ENCODE results near the gene POU5F1.
A peak's percentile ranks its signal among the peaks of the same experiment; 100 is the strongest.

The POU5F1 gene

GRCh38 chr6:31139599-31139998 is 30.9 kb downstream of the POU5F1 start:
- DNase-seq (ENCODE audit: low spot score) = no peak

DNA sequence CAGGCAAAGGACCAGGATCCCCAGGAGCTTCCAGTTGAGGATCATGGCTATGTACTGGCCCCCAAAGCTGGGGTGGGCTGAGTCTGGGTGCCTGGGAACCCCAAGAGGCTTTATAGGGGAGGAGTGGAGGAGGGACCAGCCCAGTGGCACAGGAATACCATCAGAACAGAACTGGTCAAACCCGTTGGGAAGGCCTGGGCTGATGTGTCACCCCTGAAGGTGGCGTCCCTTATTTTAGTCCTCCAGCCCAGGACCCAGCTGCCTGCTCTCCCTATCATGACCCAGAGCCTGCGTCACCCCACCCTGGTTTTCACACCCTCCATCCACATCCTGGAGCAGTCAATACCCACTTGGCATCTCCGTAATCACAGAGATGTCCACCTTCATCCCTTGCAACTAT is 31.5 kb downstream of the POU5F1 start, which contains the start of gene PSORS1C2:
TSS of gene PSORS1C2 (minus strand) at position 85 of the 400 bp plus-strand sequence. CDS start at position 45, 40 bp downstream.
- no peak for DNase-seq (ENCODE audit: low spot score)

DNA sequence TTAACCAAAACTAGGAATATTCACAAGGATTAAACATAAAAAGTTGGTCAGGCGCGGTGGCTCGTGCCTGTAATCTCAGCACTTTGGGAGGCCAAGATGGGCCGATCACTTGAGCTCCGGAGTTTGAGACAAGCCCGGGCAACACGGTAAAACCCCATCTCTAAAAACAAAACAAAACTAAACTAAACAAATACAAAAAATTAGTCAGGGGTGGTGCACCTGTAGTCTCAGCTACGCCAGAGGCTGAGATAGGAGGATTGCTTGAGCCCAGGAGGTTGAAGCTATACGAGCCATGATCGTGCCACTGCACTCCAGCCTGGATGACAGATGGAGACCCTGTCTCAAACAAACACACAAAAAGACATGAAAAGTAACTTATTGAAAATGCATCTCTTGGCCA is 34.8 kb downstream of the POU5F1 start:
- no peak for DNase-seq (ENCODE audit: low spot score)

DNA sequence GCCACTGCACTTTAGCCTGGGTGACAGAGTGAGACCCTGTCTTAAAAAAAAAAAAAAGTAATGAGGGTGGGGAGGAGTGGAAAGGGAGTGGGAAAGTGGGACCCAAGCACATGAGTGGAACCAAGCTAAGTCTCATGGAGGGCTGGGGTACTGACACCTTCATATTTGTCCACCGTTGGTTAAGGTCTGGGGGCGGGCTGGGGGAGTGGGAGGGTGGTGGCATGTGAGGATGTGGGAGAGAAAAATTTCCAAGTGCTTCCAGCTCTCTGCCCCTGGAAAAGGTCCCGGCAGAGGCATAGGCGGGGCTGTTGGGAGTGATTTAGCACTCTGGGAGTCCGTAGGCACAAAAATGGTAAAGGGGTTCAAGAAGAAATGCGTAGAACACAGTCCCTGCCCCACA is 37.7 kb downstream of the POU5F1 start:
- no peak for DNase-seq (ENCODE audit: low spot score)

GRCh38 chr6:31131595-31131994 is 38.9 kb downstream of the POU5F1 start:
- no peak for DNase-seq (ENCODE audit: low spot score)

DNA sequence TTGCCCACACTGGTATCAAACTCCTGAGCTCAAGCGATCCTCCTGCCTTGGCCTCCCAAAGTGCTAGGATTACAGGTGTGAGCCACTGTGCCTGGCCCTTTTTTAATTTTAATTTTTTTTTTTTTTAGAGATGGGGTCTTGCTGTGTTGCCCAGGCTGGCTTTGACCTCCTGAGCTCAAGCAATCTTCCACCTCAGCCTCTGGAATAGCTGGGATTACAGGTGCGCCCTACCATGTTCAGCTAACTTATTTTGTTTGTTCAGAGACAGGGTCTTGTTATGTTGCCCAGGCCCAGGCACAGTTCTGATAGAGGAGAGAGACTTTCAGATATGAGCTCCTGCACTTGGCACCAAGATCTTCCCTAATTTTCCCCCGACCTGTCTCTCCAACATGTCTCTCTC is 39.7 kb downstream of the POU5F1 start:
- DNase-seq (ENCODE audit: low spot score) = no peak

GRCh38 chr6:31129130-31129529 is 41.4 kb downstream of the POU5F1 start:
- no peak for DNase-seq (ENCODE audit: low spot score)

- DNase-seq (ENCODE audit: low spot score) = peak; percentile 24
These were observed 42.3 kb downstream of the POU5F1 start for GRCh38 chr6:31128093-31128676.

GRCh38 chr6:31126396-31127175 is 43.9 kb downstream of the POU5F1 start:
- DNase-seq (ENCODE audit: low spot score) = no peak

DNA sequence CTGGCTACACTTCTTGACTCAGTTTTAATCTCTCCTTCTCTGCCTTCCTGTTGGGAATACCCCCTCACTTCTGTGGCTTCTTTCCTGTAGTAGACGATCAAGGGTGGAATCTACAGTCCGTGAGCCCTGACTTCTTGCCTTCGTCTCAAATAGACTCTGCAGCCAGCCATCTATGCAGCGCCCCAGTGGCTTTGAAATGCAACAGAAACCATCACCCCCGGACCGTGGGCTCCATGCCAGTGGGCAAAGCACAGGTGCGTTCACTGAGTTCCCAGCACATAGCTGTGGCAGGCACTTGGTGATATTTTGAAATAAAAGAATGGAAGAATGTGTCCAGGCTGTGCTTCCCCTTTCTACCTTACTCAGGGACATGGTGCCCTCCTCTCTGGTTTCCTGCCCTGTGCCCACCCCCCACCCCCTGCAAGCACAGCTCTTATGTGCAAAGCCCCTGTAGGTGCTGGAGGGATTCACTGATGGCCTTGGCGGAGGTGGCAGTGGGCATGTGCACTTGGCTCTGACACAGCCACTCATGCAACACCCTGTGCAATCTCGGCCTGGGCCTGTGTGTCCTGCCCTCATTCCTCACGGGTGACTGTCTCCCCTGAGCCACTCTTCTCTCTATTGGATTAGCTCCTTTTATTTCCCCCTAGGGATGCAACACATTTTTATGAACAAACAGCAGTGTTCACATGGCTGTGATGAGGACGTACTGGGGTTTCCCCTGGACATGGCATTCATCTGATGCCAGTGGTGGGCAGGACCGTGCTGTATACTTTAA is 44.7 kb downstream of the POU5F1 start:
- DNase-seq (ENCODE audit: low spot score) = no peak

- no peak for DNase-seq (ENCODE audit: low spot score)
These were observed 45.3 kb downstream of the POU5F1 start for GRCh38 chr6:31125162-31125561.

DNA sequence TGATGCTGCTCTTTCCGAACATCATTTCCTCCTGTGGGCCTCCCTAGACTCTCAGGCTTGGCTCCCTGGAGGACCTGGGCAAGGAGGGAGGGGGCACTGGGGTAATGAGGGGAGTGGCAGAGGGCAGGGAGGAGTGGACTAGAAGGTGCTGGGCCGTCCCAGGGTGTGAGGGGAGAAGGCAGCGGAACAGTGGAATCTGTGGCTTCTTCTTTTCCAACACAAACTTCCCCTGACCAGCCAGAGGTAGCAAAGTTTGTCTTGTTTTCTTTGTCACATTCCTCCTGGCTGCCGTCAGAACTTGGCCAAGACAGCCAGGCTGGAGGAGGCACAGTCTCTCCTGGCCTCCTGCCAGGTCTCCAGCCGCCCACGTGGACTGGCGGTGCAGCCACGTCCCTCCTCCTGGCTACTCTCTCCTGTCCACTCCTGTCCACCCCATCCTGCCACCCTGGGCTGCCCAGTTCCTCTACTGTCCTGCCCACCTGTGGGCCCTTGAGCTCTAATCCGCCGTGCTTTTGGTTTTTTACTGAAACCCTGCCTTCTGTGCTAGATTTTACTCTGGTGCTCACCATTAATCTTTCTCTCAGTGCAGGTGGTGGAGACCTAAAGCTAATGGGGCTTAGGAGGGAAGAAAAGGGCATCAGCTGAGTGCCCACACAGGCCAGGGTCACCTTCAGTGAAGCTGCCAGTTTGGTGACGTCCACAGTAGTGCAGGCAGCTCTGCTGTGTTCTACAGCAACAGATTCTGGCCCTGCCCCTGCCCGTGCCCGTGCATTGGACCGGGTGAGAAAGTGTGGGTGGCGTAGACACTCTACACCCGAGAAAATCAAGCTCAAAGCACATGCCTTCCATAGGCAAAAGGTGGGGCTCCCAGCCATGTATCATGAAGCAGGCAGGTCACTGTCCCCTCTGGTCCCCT is 47.4 kb downstream of the POU5F1 start:
- no peak for DNase-seq (ENCODE audit: low spot score)

DNA sequence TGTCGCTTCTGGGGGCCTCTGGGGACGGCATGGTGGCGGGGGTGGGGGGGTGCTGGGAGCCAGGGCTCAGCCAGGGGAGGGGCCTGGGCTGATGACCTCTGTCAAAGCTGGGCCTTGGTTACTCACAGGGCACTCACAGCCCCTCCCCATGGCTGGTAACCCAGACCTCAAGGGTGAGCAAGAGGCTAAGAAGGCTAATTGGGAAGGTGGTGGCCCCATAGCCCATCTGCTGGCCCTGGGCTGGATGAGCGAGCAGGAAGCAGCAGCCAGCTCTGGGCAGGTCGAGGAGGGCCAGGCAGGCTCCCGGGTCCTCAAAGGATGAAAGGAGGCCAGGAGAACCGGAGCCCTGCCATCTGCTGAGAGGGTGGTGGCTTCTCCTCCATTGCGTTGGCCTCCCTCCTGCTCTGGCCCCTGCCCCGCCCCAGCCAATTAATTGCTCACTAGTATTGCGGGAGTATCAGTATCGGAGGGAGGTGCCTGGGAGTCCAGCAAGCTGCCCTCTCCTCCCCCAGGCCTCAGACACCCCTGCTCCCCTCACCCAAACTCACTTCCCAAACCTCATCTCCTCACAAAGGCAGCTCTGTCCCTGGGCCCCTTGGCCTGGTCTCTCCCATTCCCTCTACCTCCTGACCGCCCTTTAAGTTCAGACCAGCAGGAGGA is 49.2 kb downstream of the POU5F1 start:
- DNase-seq (ENCODE audit: low spot score) = no peak

DNA sequence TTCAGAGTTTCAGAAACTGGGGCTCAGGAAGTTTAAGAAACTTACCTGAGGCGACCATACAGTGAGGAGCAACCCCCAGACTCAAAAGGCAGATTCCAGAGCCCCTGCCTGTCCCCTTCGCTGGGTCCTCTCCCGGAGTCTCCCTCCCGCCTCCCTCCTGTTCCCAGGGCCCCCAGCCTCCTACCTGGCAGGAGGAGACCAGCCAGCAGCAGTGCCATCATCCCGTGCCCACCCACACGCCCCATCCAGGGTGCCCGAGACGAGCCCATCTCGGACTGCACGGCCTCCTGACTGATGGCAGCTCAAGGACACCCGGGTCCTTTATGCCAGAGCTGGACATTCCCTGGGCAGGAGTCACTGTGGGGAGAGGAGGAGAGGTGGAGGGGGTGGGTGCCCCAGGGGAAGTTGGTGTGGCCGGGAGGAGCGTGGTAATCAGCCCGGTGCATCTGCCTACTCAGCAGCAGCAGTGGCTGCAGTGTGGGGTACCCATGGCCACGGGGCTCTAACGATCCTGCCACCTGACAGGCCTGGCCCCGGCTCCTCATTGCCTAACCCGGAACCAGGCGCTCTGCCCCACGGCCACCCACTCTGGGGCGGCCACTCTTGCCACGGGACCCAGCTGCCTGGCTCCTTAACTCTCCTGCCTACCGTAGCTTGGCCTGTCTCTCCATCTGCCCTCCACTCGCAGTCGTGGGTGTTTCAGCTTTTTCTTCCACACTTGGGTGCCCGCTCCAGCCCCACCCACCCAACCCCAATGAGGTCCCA is 50.1 kb downstream of the POU5F1 start, which contains the start of gene CDSN:
TSS of gene CDSN (minus strand) at position 296 of the 765 bp plus-strand sequence. CDS start at position 269, 27 bp downstream.
- no peak for DNase-seq (ENCODE audit: low spot score)

- no peak for DNase-seq (ENCODE audit: low spot score)
These were observed 52.3 kb downstream of the POU5F1 start for GRCh38 chr6:31118178-31118577.

GRCh38 chr6:31116661-31117385 is 53.7 kb downstream of the POU5F1 start:
- no peak for DNase-seq (ENCODE audit: low spot score)

DNA sequence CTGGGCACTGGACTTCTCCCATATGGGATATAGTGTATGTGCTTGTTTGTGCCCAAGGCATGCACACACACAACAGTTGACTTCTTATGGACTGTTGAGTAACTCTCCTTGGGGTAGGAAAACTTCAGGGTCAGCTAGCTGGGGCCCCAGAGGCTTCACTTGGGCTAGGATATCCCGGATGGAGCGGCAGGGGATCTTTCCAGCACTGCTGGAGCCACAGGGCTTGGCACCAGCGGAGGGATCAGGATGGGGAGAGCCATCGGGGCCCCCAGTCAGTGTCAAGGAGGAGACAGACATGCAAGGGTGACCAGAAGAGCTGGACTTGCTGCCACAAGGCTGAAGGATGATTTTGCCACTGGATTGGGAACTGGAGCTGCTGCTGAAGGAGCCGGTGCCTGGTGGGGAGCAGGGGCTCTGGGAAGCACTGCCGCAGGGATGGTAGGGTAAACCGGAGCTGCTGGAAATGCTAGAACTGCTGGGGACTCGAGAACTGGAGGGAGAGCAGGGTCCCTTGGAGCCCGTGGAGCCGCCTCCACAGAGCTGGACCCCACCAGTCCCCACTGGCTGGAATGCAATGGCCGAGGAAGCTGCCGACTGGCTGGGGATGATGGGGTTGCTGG is 54.4 kb downstream of the POU5F1 start:
- no peak for DNase-seq (ENCODE audit: low spot score)

- DNase-seq (ENCODE audit: low spot score) = no peak
These were observed 55.3 kb downstream of the POU5F1 start for GRCh38 chr6:31114970-31115849.
